Adrenal gland (tissue), 12 donors: ENCODE data around the gene C15orf40. TPM values are rescaled to one million over a fixed set of nuclear protein-coding genes. Genes with fewer than 3 reads are reported as not detected.

ENCODE experiments used
- DNase-seq, 7 donors: peaks; one replicate each; pipeline ENCODE4 v3.0.0-alpha.2; 2019 to 2020
- H3K27ac ChIP-seq, 5 donors: fragments of 200-600 bp; sonication (generic) in 4 of 5; 1 replicate in 3 of 5; 2 replicates in 2 of 5; pipeline versions ENCODE4 v1.5.1 to v1.8.0; 2016 to 2020; ENCODE audit warnings: mild to moderate bottlenecking in 1 of 5
- H3K27me3 ChIP-seq: fragments of 200-600 bp; 2 replicates; pipeline ENCODE4 v1.8.0; 2021
- H3K36me3 ChIP-seq, 2 donors: fragments of 200-600 bp; replicated peaks in 1 of 2; 1 replicate in 1 of 2; 2 replicates in 1 of 2; pipeline versions ENCODE4 v1.5.1 to v1.8.0; 2018 to 2022
- H3K4me1 ChIP-seq, 2 donors: fragments of 200-600 bp; replicated peaks in 1 of 2; 1 replicate in 1 of 2; 2 replicates in 1 of 2; pipeline versions ENCODE4 v1.5.1 to v1.8.0; 2018 to 2021
- H3K4me3 ChIP-seq, 4 donors: fragments of 200-600 bp; sonication (generic) in 3 of 4; one replicate each; pipeline ENCODE4 v1.5.1; 2016 to 2018
- H3K9me3 ChIP-seq, 3 donors: fragments of 200-600 bp; sonication (generic) in 1 of 3; replicated peaks in 1 of 3; 1 replicate in 2 of 3; 2 replicates in 1 of 3; pipeline versions ENCODE4 v1.5.1 to v1.8.0; 2016 to 2021
- CTCF ChIP-seq, 6 experiments: fragments of 450-650 bp in 4 of 6; fragments of 200-600 bp in 2 of 6; sonication (generic) in 1 of 6; IDR thresholded peaks; 1 replicate in 5 of 6; 2 replicates in 1 of 6; pipeline versions ENCODE4 v1.5.1 to v1.8.0; 2016 to 2021; ENCODE audit warnings: antibody characterized with exemption in 6 of 6, mild to moderate bottlenecking in 2 of 6, moderate library complexity in 1 of 6
- POLR2A ChIP-seq, 2 donors: fragments of 450-650 bp; IDR thresholded peaks; one replicate each; pipeline ENCODE4 v1.6.1; 2017; ENCODE audit warnings: antibody characterized with exemption in 2 of 2, mild to moderate bottlenecking in 2 of 2, moderate library complexity in 1 of 2
- WGBS, 4 donors: extraction: QIAGEN DNeasy Blood & Tissue Kit in 2 of 4; methylation state at CpG; one replicate each; pipeline versions ENCODE4 v1.1.5 to v1.1.7; 2013 to 2017; 5-methylcytosine and 5-hydroxymethylcytosine counted together
- intact Hi-C, 2 donors: fragments of 100-400 bp; cut with DNase I; formaldehyde crosslinking; loops; one replicate each; pipeline versions ENCODE4 v1.14.1 to v1.15.0; 2022 to 2023
- polyA plus RNA-seq, 3 donors: library from polyadenylated mRNA; stranded (reverse); fragments of 200-250 nt in 2 of 3; fragments of 350-450 nt in 1 of 3; fragmentation: Illumina TruSeq in 1 of 3; extraction: RNeasy Lipid Tissue Mini Kit (QIAGEN cat#74804) in 1 of 3; gene quantifications; one replicate each; pipeline ENCODE4 v1.2.3, GENCODE V29; 2013 to 2014
- total RNA-seq, 9 donors: library from RNA; depleted of rRNA in 4 of 9; stranded (reverse); fragments of >200 nt in 4 of 9; fragments of 120-200 nt in 1 of 9; fragmentation: NEBNext Ultra II Directional in 1 of 9; extraction: Animal tissue kit (Norgen Biotek cat#: 25700) in 1 of 9; gene quantifications; one replicate each; pipeline versions ENCODE4 v1.1.0 to v1.2.4, GENCODE V29; 2013 to 2023
- donor health status: healthy with polysubstance abuse.
- donor health status: Bipolar disorder and iron deficiency.
- donor health status: DM: yes; HTN: yes; CAD: no.
- donor health status: DM: no; HTN: no; CAD: no.
- donor health status: DM: no; HTN: no; CAD: no.
- donor health status: DM: yes; HTN: yes; CAD: no.

Gene C15orf40
- total and polyA plus RNA-seq, 12 donors = 7.8 to 28.2 (median 23.0) TPM

GRCh38 chr15:83015361-83015760 is 3.9 kb upstream of the C15orf40 start:
- Histone ChIP-seq H3K9me3 (no peaks in the 10 kb centered on the region), H3K27ac (no peak overlapping the region), H3K4me3 (no peak overlapping the region), H3K27me3 (no peaks in the 10 kb centered on the region), H3K36me3 (peaks cover 0 to 34% of the 10 kb centered on the region in 2 donors), H3K4me1 (peaks cover 8 to 13% of the 10 kb centered on the region in 2 donors)
- no peak for DNase-seq
- intact Hi-C loops = no loop called here
- no peak for TF ChIP-seq CTCF (IDR thresholded peaks at IDR 0.05)
- TF ChIP-seq POLR2A (IDR thresholded peaks at IDR 0.05) = no peak
- 83 to 93% (median 87%) methylated on average over 4 of the region's 4 CpGs for WGBS, 4 donors

- TF ChIP-seq POLR2A (IDR thresholded peaks at IDR 0.05) (no peak), CTCF (IDR thresholded peaks at IDR 0.05) (no peak)
- Histone ChIP-seq H3K27me3 (no peaks in the 10 kb centered on the region), H3K27ac (no peak overlapping the region), H3K4me1 (peaks cover 12 to 18% of the 10 kb centered on the region in 2 donors), H3K4me3 (no peak overlapping the region), H3K36me3 (peaks cover 0 to 24% of the 10 kb centered on the region in 2 donors), H3K9me3 (no peaks in the 10 kb centered on the region)
- 61 to 74% (median 68%) methylated on average over 5 of the region's 5 CpGs for WGBS, 4 donors
- intact Hi-C loops = no loop called here
- DNase-seq = no peak
Observed at GRCh38 chr15:83014205-83014653, 2.8 kb upstream of the C15orf40 start.

- no peak for DNase-seq
- Histone ChIP-seq H3K27me3 (no peaks in the 10 kb centered on the region), H3K4me1 (peaks cover 12 to 18% of the 10 kb centered on the region in 2 donors), H3K9me3 (no peaks in the 10 kb centered on the region), H3K4me3 (no peak overlapping the region), H3K27ac (no peak overlapping the region), H3K36me3 (peaks cover 0 to 27% of the 10 kb centered on the region in 2 donors)
- WGBS, 4 donors = 89 to 94% (median 92%) methylated on average over 6 of the region's 6 CpGs
- no peak for TF ChIP-seq CTCF (IDR thresholded peaks at IDR 0.05)
- no peak for TF ChIP-seq POLR2A (IDR thresholded peaks at IDR 0.05)
- intact Hi-C loops = no loop called here
Observed at GRCh38 chr15:83012636-83013035, 1.2 kb upstream of the C15orf40 start.

- Histone ChIP-seq H3K9me3 (no peaks in the 10 kb centered on the region), H3K4me1 (peaks cover 12 to 18% of the 10 kb centered on the region in 2 donors), H3K27me3 (no peaks in the 10 kb centered on the region), H3K4me3 (peak overlapping the region in 2 of 4 donors; percentile 85 to 95), H3K27ac (peak overlapping the region in 3 of 5 donors; percentile 71 to 87 (median 85)), H3K36me3 (peaks cover 0 to 30% of the 10 kb centered on the region in 2 donors)
- 58 to 78% (median 60%) methylated on average over 9 of the region's 9 CpGs for WGBS, 4 donors
- TF ChIP-seq POLR2A (IDR thresholded peaks at IDR 0.05) (no peak), CTCF (IDR thresholded peaks at IDR 0.05) (no peak)
- no peak for DNase-seq
- intact Hi-C loops = no loop called here
Observed at GRCh38 chr15:83012076-83012426, 612 bp upstream of the C15orf40 start.
